NCI-H2196 (cell line): ENCODE measurements around the gene COA7.
A peak's percentile ranks its signal among the peaks of the same experiment; 100 is the strongest.

Experiments used
- DNase-seq: peaks from one replicate; lab custom pipeline; 2025; ENCODE audit not compliant: unreplicated experiment; lab: John Stamatoyannopoulos, UW

COA7 gene

GRCh38 chr1:52670604-52671003 is 27.5 kb downstream of the COA7 start:
- DNase-seq: no peak

GRCh38 chr1:52669696-52670095 is 28.5 kb downstream of the COA7 start:
- no peak for DNase-seq

GRCh38 chr1:52668711-52669110 is 29.4 kb downstream of the COA7 start:
- DNase-seq: no peak

GRCh38 chr1:52667984-52668383 is 30.2 kb downstream of the COA7 start:
- DNase-seq: no peak

- DNase-seq: no peak
These were observed 30.9 kb downstream of the COA7 start for GRCh38 chr1:52667290-52667689.

- DNase-seq: no peak
These were observed 32.9 kb downstream of the COA7 start for GRCh38 chr1:52665006-52665941.

DNA sequence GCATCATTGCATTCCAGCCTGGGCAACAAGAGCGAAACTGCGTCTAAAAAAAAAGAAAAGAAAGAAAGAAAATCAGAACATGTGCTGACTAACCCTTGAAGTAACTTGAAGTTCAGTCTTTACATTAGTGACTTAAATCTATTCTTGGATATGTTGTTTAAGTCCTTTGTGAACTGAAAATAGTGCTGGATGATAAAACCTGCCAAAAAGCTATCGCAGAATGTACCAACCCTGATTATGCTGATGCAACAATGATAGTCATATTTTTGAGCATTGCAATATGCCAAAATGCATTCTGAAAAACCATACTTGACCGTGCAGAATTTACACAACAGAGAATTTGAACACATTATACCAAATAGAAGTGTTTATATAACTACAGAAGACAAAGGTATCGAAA is 34.4 kb downstream of the COA7 start:
- no peak for DNase-seq

- peak; percentile 9 for DNase-seq
These were observed 35.4 kb downstream of the COA7 start for GRCh38 chr1:52662645-52663313.

- no peak for DNase-seq
These were observed 37.3 kb downstream of the COA7 start for GRCh38 chr1:52660807-52661206.

DNA sequence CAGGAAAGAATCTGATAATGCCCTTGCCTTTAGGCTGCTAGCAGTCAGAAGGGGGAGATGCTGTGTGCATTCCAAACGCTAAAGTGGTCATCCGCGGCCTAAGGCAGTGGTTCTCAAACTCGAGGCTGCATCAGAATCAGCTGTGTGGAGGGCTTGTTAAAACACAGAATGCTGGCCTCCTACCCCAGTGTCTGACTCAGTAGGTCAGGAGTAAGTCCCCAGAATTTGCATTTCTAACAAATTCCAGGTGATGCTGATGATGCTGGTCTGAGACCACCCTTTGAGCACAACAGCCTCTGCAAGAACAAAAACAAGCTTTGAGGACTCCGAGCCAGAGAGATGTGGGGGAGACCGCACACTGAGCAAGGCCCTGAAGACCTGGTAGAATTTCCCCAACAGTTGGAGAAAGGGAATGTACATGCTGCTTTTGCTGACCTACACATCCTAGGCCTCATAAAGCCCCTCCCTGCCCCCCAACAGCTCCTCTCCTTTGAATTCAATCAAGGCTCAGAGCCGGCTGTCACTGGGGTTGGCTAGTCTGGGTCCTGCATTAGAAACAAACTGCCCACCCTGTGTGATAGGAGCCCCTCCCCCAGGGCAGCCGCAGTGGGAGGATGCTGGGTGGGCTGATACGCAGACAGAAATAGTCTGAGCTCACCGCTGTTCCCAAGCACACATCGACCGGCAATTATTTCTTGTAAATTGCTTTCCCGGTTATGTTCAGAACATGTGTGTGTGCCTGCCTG is 38.1 kb downstream of the COA7 start:
- DNase-seq: no peak

DNA sequence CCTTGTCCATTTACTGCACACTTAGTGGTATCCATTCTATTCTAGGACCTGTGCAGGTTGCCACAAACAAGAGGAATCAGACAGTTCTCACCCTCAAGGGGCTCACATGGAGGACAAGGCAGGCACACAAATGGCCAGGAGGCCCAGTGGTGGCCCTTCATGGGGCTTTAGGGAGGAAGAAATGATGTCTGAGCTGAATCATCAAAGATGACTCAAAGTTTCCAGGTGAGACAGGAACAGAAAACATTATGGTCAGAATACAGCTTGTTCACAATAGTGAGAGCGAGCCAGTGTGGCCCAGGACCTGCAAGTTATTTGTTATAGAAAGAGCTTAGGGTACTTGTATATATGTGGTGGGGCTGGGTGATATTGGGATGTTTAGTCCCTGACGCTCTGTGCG is 38.8 kb downstream of the COA7 start:
- DNase-seq: no peak

DNA sequence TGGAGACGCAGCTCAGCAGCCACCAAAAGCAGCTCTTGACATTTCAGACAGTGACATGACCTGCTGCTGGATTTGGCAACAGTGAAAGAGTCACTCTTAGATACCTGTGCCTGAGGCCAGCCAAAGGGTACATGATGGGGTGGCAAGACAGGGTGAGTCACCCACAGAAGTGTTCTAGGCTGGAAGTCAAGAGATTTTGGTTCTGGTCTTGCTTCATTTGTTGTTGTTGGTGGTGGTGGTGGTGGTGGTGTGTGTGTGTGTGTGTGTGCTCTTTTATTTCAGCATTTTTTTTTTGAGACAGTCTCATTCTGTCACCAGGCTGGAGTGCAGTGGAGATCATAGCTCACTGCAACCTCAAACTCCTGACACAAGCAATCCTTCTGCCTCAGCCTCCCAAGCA is 39.4 kb downstream of the COA7 start:
- DNase-seq: no peak

GRCh38 chr1:52657702-52658101 is 40.4 kb downstream of the COA7 start:
- no peak for DNase-seq

DNA sequence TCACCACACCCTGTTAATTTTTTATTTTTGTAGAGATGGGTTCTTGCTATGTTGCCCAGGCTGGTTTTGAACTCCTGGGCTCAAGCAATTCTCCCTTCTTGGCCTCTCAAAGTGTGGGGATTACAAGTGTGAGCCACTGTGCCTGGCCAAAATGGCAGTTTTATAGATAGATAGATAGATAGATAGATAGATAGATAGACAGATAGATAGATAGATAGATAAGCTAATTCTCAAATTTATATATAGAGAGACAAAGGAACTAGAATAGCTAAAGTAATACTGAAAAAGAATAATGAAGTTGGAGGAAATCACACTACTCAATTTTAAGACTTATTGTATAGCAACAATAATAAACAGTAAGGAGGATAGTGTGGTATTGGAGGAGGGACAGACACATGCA is 44.1 kb downstream of the COA7 start:
- DNase-seq: no peak

GRCh38 chr1:52653207-52653849 is 44.8 kb downstream of the COA7 start:
- no peak for DNase-seq

DNA sequence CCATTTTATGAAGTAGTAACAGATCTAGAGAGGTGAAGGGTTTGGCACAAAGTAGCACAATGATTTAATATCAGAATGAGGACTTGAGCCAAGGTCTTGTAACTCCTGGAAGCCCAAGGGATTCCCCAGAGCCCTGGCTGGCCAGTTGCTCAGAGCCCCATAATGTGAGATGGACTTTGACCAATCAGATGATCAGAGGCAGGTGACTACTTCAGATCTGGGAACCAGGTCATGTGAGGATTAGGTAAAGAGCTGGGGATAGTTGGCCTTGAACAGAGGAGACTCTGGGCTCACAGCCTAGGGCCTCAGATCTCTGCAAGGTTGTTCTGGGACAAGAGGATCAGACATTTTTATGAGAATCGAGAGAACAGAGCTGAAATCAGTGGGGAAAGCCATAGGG is 46.2 kb downstream of the COA7 start:
- no peak for DNase-seq

- no peak for DNase-seq
These were observed 52.9 kb downstream of the COA7 start for GRCh38 chr1:52645261-52645660.

DNA sequence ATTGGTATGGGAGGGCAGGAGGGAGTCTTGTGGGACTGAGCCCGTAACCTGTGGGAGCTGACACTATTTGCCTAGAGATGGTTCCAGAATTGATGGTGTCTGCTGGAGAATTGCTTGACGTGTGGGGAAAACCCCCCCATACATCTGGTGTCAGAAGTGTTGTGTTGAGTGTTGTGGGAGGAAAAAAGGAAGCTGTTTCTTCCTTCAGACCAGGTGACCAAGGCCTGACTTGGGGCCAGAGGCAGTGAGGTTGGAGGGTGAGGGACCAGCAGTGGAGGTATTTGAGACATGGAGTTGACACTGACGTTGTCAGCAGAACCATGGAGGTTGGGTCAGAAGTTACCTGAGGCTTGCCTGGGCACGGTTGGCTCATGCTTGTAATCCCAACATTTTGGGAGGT is 56.8 kb downstream of the COA7 start:
- DNase-seq: no peak

GRCh38 chr1:52640697-52641096 is 57.5 kb downstream of the COA7 start:
- no peak for DNase-seq

DNA sequence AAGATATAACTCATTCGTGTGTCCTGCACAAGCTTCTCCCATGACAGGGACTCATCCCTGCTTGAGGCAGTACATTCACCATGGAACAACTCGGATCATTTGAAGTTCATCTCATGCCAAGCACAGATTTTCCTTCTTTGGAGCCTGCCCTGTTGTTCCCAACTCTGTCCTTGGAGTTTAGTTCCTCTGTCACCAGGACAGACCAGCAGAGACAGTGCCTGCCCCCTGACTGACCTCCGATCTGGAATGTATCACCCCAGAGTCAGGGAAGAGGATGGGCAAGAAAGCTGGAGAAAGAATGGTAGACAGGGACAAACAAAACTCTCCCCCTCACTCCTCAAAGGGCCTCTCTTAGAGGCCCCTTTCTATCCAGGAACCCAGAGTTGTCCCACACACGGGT is 60.2 kb downstream of the COA7 start:
- no peak for DNase-seq
